ENCODE results near the gene IMMP2L. TPM values are rescaled to one million over a fixed set of nuclear protein-coding genes. Genes with fewer than 3 reads are reported as not detected.

IMMP2L gene
- total RNA-seq, 1 experiment from 2014 or later, result 4.9 TPM

DNA sequence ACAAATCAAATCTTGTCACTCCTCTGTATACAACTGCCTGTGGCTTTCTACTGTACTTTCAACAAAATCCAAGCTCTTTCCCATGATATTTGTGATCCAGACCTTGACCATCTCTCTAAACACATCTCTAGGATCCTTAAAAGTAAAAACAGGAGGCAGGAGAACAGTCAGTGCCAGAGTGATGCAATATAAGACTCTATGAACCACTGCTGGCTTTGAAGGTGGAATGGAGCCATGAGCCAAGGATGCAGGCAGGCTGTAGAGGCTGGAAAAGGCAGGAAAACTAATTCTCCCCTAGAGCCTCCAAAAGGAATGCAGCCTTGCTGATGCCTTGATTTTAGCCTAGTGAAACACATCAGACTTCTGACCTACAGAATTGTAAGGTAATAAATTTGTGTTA lies 516.8 kb downstream of the IMMP2L start:
- DNase-seq (ENCODE audit: low read depth), result no peak

- DNase-seq (ENCODE audit: low read depth), result no peak
Measured at GRCh38 chr7:111043561-111043960, 518.7 kb downstream of the IMMP2L start.

DNA sequence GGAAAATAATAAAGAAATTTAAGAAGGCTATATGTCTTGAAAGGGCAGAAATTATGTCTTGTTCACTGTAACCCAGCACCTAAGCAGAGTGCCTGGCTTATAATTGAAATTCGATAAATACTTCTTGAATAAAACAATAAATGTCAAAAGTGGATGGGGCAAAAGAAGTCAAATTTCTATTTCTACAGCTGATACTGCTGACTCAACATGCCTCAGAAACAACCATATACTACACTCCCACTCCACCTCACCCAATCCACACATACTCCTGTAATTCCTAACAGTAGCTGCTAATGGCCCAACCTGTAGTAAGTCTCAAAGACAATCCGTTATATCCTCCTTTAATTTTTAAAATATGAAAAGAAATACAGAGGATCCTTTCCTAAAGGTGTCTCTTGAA lies 519.5 kb downstream of the IMMP2L start:
- DNase-seq (ENCODE audit: low read depth), result no peak

DNA sequence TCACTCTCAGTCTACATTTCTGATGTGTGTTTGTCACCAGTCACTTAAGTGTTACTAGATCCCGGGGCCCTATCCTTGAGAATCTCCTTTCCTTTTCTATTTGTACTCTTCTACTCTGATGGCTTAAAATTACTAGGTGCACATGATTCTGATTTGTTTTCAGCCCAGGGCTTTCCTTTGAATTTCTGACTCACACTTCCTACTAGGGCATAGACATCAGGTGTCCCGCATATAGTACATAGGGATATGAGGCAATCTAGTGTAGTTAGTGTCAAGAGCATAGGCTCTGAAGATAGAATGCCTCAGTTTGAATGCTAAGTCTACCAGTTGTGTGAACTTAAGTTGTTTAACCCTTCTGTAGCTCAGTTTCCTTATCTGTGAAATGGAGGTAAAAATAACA lies 520.7 kb downstream of the IMMP2L start:
- DNase-seq (ENCODE audit: low read depth), result peak; percentile 63

GRCh38 chr7:111038185-111038584 lies 524.1 kb downstream of the IMMP2L start:
- no peak for DNase-seq (ENCODE audit: low read depth)

DNA sequence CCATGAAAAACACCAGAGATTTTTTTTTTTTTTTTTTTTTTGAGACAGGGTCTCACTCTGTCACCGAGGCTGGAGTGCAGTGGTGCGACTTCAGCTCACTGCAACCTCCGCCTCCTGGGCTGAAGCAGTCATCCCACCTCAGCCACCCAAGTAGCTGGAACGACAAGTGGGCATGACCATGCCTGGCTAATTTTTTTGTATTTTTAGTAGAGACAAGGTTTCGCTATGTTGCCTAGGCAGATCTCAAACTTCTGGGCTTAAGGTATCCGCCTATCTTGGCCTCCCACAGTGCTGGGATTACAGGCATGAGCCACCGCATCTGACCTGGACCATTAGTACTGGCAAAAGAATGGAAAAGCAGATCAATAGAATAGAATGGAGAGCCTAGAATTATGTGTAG lies 530.4 kb downstream of the IMMP2L start:
- DNase-seq (ENCODE audit: low read depth), result no peak

GRCh38 chr7:111030336-111030735 lies 532.0 kb downstream of the IMMP2L start:
- no peak for DNase-seq (ENCODE audit: low read depth)

DNA sequence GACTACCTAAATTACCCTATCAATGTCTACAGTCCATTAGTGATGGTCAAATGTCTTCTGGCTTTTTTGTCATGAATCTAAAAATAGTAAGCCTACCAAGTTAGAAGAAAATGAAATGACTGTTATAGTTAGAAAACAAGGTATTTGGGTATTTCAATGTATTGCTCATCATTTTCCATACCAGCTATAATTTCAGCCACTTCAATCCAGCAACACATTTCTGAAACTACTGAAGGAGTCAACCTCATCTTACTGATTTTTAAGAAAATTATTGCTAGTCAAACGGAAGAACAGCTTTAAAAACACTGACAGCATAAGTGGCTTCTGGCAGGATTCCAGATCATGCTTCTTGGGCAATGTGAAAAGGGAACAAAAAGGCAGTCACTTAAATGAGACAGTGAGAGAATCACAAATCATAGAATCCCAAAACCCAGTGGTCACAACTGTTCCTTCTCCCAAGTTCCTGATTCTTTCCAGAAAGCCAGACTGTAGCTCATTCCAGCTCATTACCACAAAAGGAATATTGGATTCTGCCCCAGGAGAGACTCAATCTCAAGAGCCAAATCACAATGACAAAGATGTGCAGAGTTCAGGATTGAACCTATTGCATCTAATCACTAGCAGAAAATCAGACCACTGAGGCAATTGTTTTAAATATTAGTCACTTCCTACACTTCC lies 532.6 kb downstream of the IMMP2L start:
- peak; percentile 13 for DNase-seq (ENCODE audit: low read depth)

DNA sequence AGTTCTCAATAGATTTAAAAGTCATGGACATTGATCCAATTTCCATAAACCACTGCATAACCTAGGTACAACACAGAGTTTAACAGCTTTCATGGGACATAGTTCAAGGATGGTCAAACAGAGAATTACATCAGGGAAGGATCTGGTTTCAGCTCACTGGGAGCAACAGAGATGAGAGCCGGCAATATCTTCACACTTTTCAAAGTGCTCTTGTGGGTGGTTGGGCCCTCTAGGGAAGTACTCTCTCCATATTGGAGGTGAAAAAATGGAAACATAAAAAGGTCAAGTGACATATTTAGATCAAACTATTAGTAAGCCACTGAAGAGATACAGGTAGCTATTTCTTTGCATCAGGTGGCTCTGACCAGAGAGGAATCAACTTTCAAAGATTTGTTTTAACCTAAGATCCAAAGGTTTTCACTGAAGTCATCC lies 533.1 kb downstream of the IMMP2L start:
- no peak for DNase-seq (ENCODE audit: low read depth)

GRCh38 chr7:111027396-111027795 lies 534.9 kb downstream of the IMMP2L start:
- no peak for DNase-seq (ENCODE audit: low read depth)

DNA sequence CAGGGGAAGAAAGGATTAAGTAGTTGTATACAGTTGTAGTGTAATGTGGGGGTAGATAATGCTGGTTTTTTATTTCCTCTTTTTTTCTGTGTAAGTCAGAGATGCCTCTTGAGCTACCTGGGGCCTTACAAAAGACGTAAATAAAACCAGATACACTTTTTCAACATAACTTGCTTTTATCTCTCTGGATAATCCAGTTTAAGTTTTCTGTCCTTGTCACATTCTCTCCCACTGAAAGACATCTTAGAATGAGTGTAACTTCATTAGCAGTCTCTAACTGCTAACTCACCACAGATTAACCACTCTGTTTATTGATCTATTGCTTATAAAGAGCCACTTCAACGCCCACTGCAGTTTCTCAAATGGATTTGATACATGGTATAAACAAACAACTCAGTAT lies 535.5 kb downstream of the IMMP2L start:
- no peak for DNase-seq (ENCODE audit: low read depth)

DNA sequence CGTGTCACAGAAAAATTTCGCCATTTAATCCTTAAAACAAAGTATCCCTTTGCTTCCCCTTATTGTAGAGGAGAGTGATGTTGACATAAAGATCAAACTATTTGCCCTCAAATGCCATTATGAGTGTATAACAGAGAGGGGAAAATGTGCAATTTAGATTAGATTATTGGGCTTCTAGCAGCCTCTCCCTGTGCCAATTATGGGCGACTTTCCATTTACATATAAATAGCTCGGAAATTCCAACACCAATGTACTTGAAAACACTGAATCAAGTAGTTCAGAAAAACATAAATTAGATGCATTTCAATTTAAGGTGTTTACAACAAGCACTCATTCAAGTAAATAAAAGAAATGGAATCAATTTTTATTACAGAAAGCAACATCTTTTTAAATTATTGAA lies 535.9 kb downstream of the IMMP2L start:
- DNase-seq (ENCODE audit: low read depth), result no peak

GRCh38 chr7:111025006-111025405 lies 537.3 kb downstream of the IMMP2L start:
- DNase-seq (ENCODE audit: low read depth), result no peak

- no peak for DNase-seq (ENCODE audit: low read depth)
Measured at GRCh38 chr7:111018960-111019736, 543.1 kb downstream of the IMMP2L start.

DNA sequence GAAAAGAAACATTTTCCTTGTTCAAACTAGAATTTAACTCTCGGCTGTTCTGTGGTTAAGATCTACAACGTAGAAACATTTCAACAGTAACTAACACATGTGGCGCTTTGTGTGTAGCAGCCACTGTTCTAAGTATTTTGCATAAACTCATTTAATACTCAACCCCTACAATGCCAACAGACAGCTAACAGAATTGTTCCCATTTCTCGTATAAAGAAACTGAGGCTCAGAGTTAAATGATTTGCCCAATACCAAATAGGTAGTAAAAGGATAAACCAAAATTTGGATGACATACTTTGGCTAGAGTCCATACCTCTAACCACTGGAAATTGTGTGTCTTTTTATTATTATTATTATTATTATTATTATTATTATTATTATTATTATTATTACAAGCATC lies 543.8 kb downstream of the IMMP2L start:
- no peak for DNase-seq (ENCODE audit: low read depth)

DNA sequence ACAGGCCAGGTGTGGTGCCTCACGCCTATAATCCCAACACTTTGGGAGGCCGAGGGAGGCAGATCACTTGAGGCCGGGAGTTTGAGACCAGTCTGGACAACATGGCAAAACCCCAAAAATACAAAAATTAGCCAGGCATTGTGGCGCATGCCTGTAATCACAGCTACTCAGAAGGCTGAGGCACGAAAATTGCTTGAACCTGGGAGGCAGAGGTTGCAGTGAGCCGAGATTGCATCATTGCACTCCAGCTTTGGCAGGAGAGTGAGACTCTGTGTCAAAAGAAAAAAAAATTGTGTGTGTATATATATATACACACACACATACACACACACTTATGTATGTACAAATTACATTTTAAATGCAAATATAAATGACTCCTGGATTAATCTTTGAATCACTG lies 548.2 kb downstream of the IMMP2L start:
- no peak for DNase-seq (ENCODE audit: low read depth)

GRCh38 chr7:111012799-111013675 lies 549.3 kb downstream of the IMMP2L start:
- no peak for DNase-seq (ENCODE audit: low read depth)

DNA sequence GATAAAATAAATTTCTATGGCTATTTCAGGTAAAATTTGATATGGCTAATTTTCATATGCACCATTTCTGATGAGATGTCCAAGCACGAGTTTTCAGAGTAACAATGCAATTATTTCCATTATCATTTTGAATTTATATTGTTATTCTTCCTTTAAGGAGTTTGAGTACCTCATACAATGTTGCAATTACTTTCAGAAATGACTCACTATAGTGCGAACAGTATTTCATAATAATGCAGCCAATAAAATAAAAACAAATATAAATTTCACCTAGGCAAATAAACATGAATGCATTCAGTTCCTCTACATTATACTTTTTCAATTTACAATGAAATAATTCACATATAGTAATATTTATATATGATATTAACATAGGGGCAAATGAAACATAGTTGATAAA lies 550.1 kb downstream of the IMMP2L start:
- DNase-seq (ENCODE audit: low read depth), result no peak

DNA sequence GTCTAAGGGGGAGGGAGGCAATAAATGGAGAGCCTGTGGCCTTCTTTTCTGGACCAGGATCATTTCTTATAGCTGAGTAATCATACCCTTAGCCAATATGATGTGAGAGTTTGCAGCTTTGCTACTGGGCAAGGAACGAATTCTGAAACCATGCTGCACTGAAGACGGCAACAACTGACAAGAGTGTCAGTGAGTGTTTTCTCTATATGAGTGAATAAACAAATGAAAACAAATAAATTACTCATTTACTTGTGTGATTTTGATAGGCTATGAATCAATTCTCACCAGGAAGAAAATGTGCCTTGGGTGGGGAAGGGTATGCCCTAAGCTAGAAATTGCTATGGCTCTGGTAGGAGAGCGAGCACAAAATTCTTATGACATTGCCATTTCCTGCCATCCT lies 550.8 kb downstream of the IMMP2L start:
- DNase-seq (ENCODE audit: low read depth), result no peak

- no peak for DNase-seq (ENCODE audit: low read depth)
Measured at GRCh38 chr7:111010798-111011197, 551.5 kb downstream of the IMMP2L start.

DNA sequence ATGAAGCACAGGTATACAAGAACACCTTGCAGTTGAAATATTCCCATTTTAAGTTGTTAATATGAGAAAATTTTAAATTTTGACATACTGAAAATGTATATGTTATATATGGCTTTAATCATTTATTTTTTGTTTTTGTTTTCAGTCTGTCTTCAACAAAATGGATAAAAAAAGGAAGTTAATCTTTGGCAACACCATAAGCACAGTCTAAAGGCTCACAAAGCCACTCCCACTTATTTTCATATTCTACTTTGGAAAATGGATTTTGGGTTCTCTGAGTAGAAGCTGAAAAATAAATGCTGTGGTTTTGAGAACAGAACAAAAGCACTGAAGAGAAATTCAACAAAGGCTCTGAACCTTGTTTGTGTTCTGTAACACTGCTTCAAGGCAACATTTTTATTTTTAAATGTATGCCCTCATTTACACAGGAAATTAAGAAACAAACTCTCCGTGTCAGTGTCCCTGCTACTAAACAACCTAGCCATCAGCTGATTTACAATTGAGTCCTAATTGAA lies 552.7 kb downstream of the IMMP2L start:
- no peak for DNase-seq (ENCODE audit: low read depth)

DNA sequence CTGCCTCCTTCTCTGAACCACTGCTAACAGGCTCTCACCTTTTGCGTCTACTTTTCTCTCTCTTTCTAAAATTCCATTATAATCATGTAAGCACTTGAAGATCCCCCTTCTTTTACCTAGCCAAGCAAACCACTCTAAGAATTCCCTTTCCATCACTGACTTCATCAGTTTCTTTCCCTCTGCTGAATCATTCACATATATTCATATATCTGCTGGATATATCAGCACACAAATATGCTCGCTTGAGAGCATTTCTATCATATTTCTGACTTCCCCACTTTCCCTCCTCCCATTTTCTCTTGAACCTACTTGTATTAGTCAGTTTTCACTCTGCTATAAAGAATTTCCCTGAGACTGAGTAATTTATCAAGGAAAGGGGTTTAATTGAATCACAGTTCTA lies 555.6 kb downstream of the IMMP2L start:
- no peak for DNase-seq (ENCODE audit: low read depth)

Data from HT1080 (cell line).